Measurements from ENCODE around the gene NEB.
"Not testable (repeated sequence)": the region's sequence is repeated elsewhere in the genome, so short reads cannot be mapped to it uniquely, and the experiment has no call there.

The NEB gene

GRCh38 chr2:151753540-151753939 lies 19.3 kb upstream of the NEB start:
- H3K36me3 ChIP-seq (ENCODE audit: control insufficient read depth, insufficient read depth, low read length): no peaks in the 10 kb centered on the region
- no peaks in the 10 kb centered on the region for H3K4me1 ChIP-seq
- H3K4me3 ChIP-seq (ENCODE audit: low read depth, low read length): no peak overlapping the region
- TF ChIP-seq CTCF (IDR thresholded peaks at IDR 0.05): no peak
- H3K9me3 ChIP-seq (ENCODE audit: control insufficient read depth, low read length): no peaks in the 10 kb centered on the region
- H3K27ac ChIP-seq: no peak overlapping the region
- H3K27me3 ChIP-seq (ENCODE audit: control insufficient read depth, insufficient read depth, low read length): no peaks in the 10 kb centered on the region
- no peaks in the 10 kb centered on the region for H3K79me2 ChIP-seq
- no peak overlapping the region for H2AFZ ChIP-seq
- no peak overlapping the region for H3K4me2 ChIP-seq (ENCODE audit: low read length)
- no peak overlapping the region for H3K9ac ChIP-seq

- not testable (repeated sequence) for H3K4me2 ChIP-seq (ENCODE audit: low read length); H3K79me2 ChIP-seq; H3K9me3 ChIP-seq (ENCODE audit: control insufficient read depth, low read length); H3K9ac ChIP-seq; H3K4me3 ChIP-seq (ENCODE audit: low read depth, low read length); H2AFZ ChIP-seq; H3K27me3 ChIP-seq (ENCODE audit: control insufficient read depth, insufficient read depth, low read length); H3K36me3 ChIP-seq (ENCODE audit: control insufficient read depth, insufficient read depth, low read length); H3K4me1 ChIP-seq; H3K27ac ChIP-seq
These were observed 11.0 kb upstream of the NEB start for GRCh38 chr2:151745261-151745660.

- H3K4me3 ChIP-seq (ENCODE audit: low read depth, low read length): no peak overlapping the region
- H3K4me1 ChIP-seq: no peaks in the 10 kb centered on the region
- H3K79me2 ChIP-seq: no peaks in the 10 kb centered on the region
- no peak overlapping the region for H2AFZ ChIP-seq
- H3K9me3 ChIP-seq (ENCODE audit: control insufficient read depth, low read length): no peaks in the 10 kb centered on the region
- H3K27ac ChIP-seq: no peak overlapping the region
- H3K4me2 ChIP-seq (ENCODE audit: low read length): no peak overlapping the region
- no peaks in the 10 kb centered on the region for H3K27me3 ChIP-seq (ENCODE audit: control insufficient read depth, insufficient read depth, low read length)
- H3K36me3 ChIP-seq (ENCODE audit: control insufficient read depth, insufficient read depth, low read length): no peaks in the 10 kb centered on the region
- no peak overlapping the region for H3K9ac ChIP-seq
- no peak for TF ChIP-seq CTCF (IDR thresholded peaks at IDR 0.05)
These were observed 3.9 kb downstream of the NEB start for GRCh38 chr2:151730262-151730975.

GRCh38 chr2:151729837-151730236 lies 4.4 kb downstream of the NEB start:
- H3K4me3 ChIP-seq (ENCODE audit: low read depth, low read length): no peak overlapping the region
- TF ChIP-seq CTCF (IDR thresholded peaks at IDR 0.05): no peak
- no peak overlapping the region for H3K4me2 ChIP-seq (ENCODE audit: low read length)
- no peak overlapping the region for H3K27ac ChIP-seq
- H3K9ac ChIP-seq: no peak overlapping the region
- no peak overlapping the region for H2AFZ ChIP-seq
- H3K79me2 ChIP-seq: no peaks in the 10 kb centered on the region
- no peaks in the 10 kb centered on the region for H3K9me3 ChIP-seq (ENCODE audit: control insufficient read depth, low read length)
- no peaks in the 10 kb centered on the region for H3K27me3 ChIP-seq (ENCODE audit: control insufficient read depth, insufficient read depth, low read length)
- H3K4me1 ChIP-seq: no peaks in the 10 kb centered on the region
- no peaks in the 10 kb centered on the region for H3K36me3 ChIP-seq (ENCODE audit: control insufficient read depth, insufficient read depth, low read length)

GRCh38 chr2:151729415-151729811 lies 4.9 kb downstream of the NEB start:
- H3K36me3 ChIP-seq (ENCODE audit: control insufficient read depth, insufficient read depth, low read length): no peaks in the 10 kb centered on the region
- no peak for TF ChIP-seq CTCF (IDR thresholded peaks at IDR 0.05)
- H3K79me2 ChIP-seq: no peaks in the 10 kb centered on the region
- no peak overlapping the region for H3K4me3 ChIP-seq (ENCODE audit: low read depth, low read length)
- no peak overlapping the region for H3K9ac ChIP-seq
- H3K4me2 ChIP-seq (ENCODE audit: low read length): no peak overlapping the region
- no peaks in the 10 kb centered on the region for H3K4me1 ChIP-seq
- H3K27me3 ChIP-seq (ENCODE audit: control insufficient read depth, insufficient read depth, low read length): no peaks in the 10 kb centered on the region
- no peak overlapping the region for H3K27ac ChIP-seq
- H2AFZ ChIP-seq: no peak overlapping the region
- no peaks in the 10 kb centered on the region for H3K9me3 ChIP-seq (ENCODE audit: control insufficient read depth, low read length)

Data from parathyroid adenoma (tissue), 2 donors.